ENCODE results near the gene OPRL1. TPM values are rescaled to one million over a fixed set of nuclear protein-coding genes. Genes with fewer than 3 reads are reported as not detected.
A peak's percentile ranks its signal among the peaks of the same experiment; 100 is the strongest.

The OPRL1 gene
- total and polyA plus RNA-seq, 2 donors (not counting 1 experiment from before 2014, with no cell fraction given), result 0.49 to 4.1 TPM

DNA sequence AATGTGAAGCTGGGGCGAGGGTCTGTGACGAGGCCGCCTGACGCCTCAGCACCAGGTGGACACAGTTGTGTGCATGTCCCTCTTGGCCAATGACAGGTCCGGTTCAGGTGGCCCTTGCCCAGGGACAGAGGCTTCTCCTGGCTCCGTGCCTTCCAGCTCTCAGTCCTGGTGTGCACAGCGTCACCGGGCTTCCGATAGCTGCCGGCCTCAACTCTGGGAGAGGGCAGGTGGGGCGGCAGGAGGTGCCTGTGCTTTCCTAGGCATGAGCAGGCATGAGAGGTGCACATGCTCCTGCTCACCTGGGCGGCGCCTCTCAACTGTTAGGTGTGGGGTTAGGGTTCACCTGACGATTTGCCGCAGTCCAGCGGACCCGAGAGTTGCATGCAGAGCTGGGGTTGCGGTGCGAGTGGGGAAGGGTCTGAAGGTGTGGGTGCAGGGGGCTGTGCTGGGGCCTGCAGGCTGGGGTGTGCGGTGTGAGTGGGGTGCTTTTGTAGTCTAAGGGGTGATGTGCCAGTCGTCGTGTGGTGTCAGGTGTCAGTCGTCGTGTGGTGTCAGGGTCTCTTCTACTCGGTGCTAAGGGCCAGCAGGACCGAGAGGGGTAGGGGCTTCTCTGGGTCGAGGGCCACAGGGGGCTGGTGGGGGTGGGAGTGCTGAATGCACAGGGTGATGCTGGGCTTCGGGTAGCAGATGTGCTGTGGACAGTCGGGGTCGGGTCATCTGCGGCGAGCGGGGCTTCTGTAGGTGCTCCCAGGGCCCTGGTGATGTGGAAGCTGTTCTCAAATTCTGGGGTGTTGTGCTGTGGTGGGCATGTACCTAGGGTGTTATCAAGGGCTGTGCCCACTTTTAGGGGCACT is 26.7 kb upstream of the OPRL1 start:
- Histone ChIP-seq H3K4me3 (replicated peaks in 1 of 4; ENCODE audit: control extremely low read depth in 1 of 4, insufficient read depth in 1 of 4, low read depth in 3 of 4, low read length in 4 of 4) (no peak overlapping the region), H3K9ac (ENCODE audit: insufficient read depth, low read length) (no peak overlapping the region), H3K27ac (ENCODE audit: insufficient read depth, low read length) (no peak overlapping the region), H3K4me1 (ENCODE audit: control insufficient read depth, extremely low read depth, insufficient read depth, low read length) (no peaks in the 10 kb centered on the region), H3K9me3 (ENCODE audit: control insufficient read depth, insufficient read depth, low read depth, low read length) (no peaks in the 10 kb centered on the region), H3K4me2 (ENCODE audit: extremely low read depth, insufficient read depth, low read length) (no peak overlapping the region), H3K36me3 (ENCODE audit: control insufficient read depth, insufficient read depth, low read length) (no peaks in the 10 kb centered on the region), H4K20me1 (ENCODE audit: control insufficient read depth, extremely low read depth, insufficient read depth, low read length) (no peaks in the 10 kb centered on the region), H3K27me3 (ENCODE audit: control insufficient read depth, insufficient read depth, low read length) (peaks cover 6% of the 10 kb centered on the region), H3K79me2 (ENCODE audit: control insufficient read depth, insufficient read depth, low read length) (no peaks in the 10 kb centered on the region), H2AFZ (ENCODE audit: low read length) (no peak overlapping the region)
- TF ChIP-seq EZH2 (IDR thresholded peaks at IDR 0.05; ENCODE audit: low read length, missing control alignments) (no peak), CTCF (conservative IDR thresholded peaks at IDR 0.05 in 1 of 2, IDR thresholded peaks at IDR 0.05 in 1 of 2; ENCODE audit: low read depth in 1 of 2, low read length in 2 of 2) (no peak)
- no peak for DNase-seq (ENCODE audit: low read depth in 2 of 2)

DNA sequence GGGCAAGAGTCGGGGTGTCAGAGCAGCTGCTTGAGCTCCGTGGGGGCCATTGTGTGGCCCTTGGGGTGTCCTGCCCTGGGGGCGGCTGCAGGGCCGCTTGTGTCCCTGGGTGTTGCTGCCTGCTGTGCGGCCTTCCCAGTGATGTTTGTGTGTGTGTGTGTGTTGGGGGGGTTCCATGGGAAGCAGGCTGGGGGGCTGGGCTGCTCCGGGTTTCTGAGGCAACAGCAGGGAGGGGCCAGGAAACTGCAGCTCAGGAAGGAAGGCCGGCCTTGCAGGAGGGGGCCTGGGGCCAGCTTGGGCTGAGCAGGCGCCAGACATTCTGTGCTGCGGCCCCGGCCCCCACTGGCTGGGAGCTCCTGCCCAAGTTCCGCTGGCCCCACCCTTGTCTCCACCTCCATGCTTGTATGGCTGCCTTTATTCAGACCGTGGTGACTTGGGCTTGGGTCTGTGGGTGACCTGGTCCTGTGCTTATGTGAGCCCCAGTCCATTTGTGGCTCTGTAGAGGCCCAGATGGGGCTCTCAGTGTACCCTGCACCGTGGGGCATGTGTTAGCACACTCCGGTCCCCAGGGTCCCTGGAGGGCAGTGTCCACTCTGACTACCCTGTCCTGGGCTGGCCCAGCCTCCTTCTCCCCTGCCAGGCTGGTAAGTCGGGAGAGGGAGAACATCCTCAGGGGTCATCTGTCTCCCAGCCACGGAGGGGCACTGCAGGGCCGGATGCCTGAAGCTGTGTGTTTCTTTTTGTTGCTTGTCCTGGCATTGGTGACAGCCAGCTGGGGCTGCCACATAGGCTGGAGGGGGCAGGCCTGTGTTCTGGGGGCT is 25.8 kb upstream of the OPRL1 start:
- DNase-seq (ENCODE audit: low read depth in 2 of 2), result peak in 1 of 2 donors; percentile 32
- no peaks in the 10 kb centered on the region for H3K4me1 ChIP-seq (ENCODE audit: control insufficient read depth, extremely low read depth, insufficient read depth, low read length)

More for the DNA sequence above, 25.8 kb upstream of the OPRL1 start:
- TF ChIP-seq EZH2 (IDR thresholded peaks at IDR 0.05; ENCODE audit: low read length, missing control alignments) (peak; percentile 16), CTCF (conservative IDR thresholded peaks at IDR 0.05 in 1 of 2, IDR thresholded peaks at IDR 0.05 in 1 of 2; ENCODE audit: low read depth in 1 of 2, low read length in 2 of 2) (peak; percentile 12 to 26)
- H3K4me2 ChIP-seq (ENCODE audit: extremely low read depth, insufficient read depth, low read length), result no peak overlapping the region
- no peaks in the 10 kb centered on the region for H3K36me3 ChIP-seq (ENCODE audit: control insufficient read depth, insufficient read depth, low read length)
- no peaks in the 10 kb centered on the region for H3K79me2 ChIP-seq (ENCODE audit: control insufficient read depth, insufficient read depth, low read length)
- H3K27ac ChIP-seq (ENCODE audit: insufficient read depth, low read length), result no peak overlapping the region
- no peaks in the 10 kb centered on the region for H4K20me1 ChIP-seq (ENCODE audit: control insufficient read depth, extremely low read depth, insufficient read depth, low read length)
- H3K9me3 ChIP-seq (ENCODE audit: control insufficient read depth, insufficient read depth, low read depth, low read length), result no peaks in the 10 kb centered on the region
- H3K9ac ChIP-seq (ENCODE audit: insufficient read depth, low read length), result no peak overlapping the region
- no peak overlapping the region for H2AFZ ChIP-seq (ENCODE audit: low read length)
- H3K4me3 ChIP-seq (replicated peaks in 1 of 4; ENCODE audit: control extremely low read depth in 1 of 4, insufficient read depth in 1 of 4, low read depth in 3 of 4, low read length in 4 of 4), result no peak overlapping the region
- H3K27me3 ChIP-seq (ENCODE audit: control insufficient read depth, insufficient read depth, low read length), result peaks cover 6% of the 10 kb centered on the region
